Erythroblast (primary cell): ENCODE results near the gene CD7.

Experiments used
- GATA1 ChIP-seq: IDR thresholded peaks from 2 replicates; pipeline ENCODE4 v1.6.1; 2011; ENCODE audit warnings: low read depth, mild to moderate bottlenecking, control low read depth, low read length, moderate library complexity
- POLR2A ChIP-seq: IDR thresholded peaks from 2 replicates; pipeline ENCODE4 v1.6.1; 2011; ENCODE audit warnings: mild to moderate bottlenecking, low read length

DNA sequence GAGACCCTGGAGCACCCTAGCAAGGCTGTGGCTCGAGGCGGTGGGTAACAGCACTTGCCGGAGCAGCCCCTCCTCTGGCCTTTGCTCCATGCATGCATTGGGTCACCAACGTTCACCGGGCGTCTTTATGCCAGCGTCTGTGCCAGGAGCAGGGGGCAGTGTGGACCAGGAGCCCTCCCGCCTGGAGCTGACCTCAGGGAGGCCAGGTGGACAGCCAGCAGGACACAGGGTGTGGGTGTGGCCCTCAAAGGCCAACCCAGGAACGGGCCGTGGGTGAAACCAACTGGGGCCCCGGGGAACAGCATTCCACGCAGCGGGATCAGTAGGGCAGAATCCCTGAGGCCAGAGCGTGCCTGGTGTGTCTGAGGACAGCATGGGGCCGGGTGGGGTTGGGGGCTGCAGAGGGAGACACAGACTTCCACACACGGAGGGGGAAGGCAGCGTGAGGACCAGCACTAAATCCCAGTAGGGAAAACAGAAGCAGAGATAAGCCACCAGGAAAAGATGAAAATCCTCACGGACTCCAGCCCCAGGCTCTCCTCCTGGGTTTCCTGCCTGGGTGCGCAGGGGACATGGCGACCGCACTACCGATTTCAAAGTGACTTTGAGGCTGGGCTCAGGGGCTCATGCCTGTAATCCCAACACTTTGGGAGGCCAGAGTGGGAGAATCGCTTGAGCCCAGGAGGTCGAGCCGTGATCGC, 2.9 kb upstream of the CD7 start:
- TF ChIP-seq POLR2A (no peak), GATA1 (no peak)
